Transverse colon (tissue), 4 donors: ENCODE data around the gene FOXL1. TPM values are rescaled to one million over a fixed set of nuclear protein-coding genes. Genes with fewer than 3 reads are reported as not detected.
A peak's percentile ranks its signal among the peaks of the same experiment; 100 is the strongest.

Source experiments
- DNase-seq: peaks from one replicate; pipeline ENCODE4 v3.0.0-alpha.2; 2019
- H3K27ac ChIP-seq, 4 donors: fragments of 200-600 bp; sonication (generic); 2 replicates each; pipeline ENCODE4 v1.5.1; 2016 to 2018; ENCODE audit warnings: inconsistent platforms in 4 of 4
- H3K27me3 ChIP-seq: fragments of 200-600 bp; sonication (generic); 2 replicates; pipeline ENCODE4 v1.5.1; 2017; ENCODE audit warnings: inconsistent platforms
- H3K36me3 ChIP-seq, 4 donors: fragments of 200-600 bp; sonication (generic); 2 replicates each; pipeline ENCODE4 v1.5.1; 2017 to 2019; ENCODE audit warnings: inconsistent platforms in 4 of 4
- H3K4me1 ChIP-seq, 4 donors: fragments of 200-600 bp; sonication (generic); 2 replicates each; pipeline ENCODE4 v1.5.1; 2017 to 2020; ENCODE audit warnings: inconsistent platforms in 4 of 4
- H3K4me3 ChIP-seq, 4 donors: fragments of 200-600 bp; sonication (generic); 1 replicate in 1 of 4; 2 replicates in 3 of 4; pipeline versions ENCODE4 v1.5.1 to v1.6.1; 2017 to 2019; ENCODE audit warnings: inconsistent platforms in 4 of 4
- H3K9me3 ChIP-seq, 2 donors: fragments of 200-600 bp; sonication (generic); 2 replicates each; pipeline ENCODE4 v1.5.1; 2017 to 2019; ENCODE audit warnings: inconsistent platforms in 2 of 2
- CTCF ChIP-seq, 5 experiments: fragments of 200-600 bp in 3 of 5; fragments of 450-650 bp in 2 of 5; sonication (generic) in 3 of 5; IDR thresholded peaks; 1 replicate in 2 of 5; 2 replicates in 3 of 5; pipeline ENCODE4 v1.5.1; 2016 to 2017; ENCODE audit warnings: antibody characterized with exemption in 5 of 5, inconsistent platforms in 3 of 5, mild to moderate bottlenecking in 2 of 5, moderate library complexity in 1 of 5
- EP300 ChIP-seq: sonication (generic); formaldehyde crosslinking; IDR thresholded peaks from one replicate; pipeline ENCODE4 v1.6.1; 2017; ENCODE audit warnings: antibody characterized with exemption, low read depth
- POLR2A ChIP-seq: fragments of 450-650 bp; IDR thresholded peaks from one replicate; pipeline ENCODE4 v1.6.1; 2016; ENCODE audit warnings: antibody characterized with exemption, mild to moderate bottlenecking, moderate library complexity
- POLR2AphosphoS5 ChIP-seq, 3 donors: sonication (generic); formaldehyde crosslinking; IDR thresholded peaks; one replicate each; pipeline ENCODE4 v1.6.1; 2016; ENCODE audit warnings: antibody characterized with exemption in 3 of 3
- WGBS, 2 donors: methylation state at CpG; one replicate each; pipeline ENCODE4 v1.1.5; 2018; ENCODE audit warnings: low coverage in 1 of 2; 5-methylcytosine and 5-hydroxymethylcytosine counted together
- in situ Hi-C, 4 donors: fragments of 200-750 bp; cut with MboI; loops; one replicate each; pipeline versions ENCODE4 v1.15.0 to v1.15.1; 2017; ENCODE audit warnings: low sequenced_read_pairs in 3 of 4, low pct_ligation_motif_present in 1 of 4, low pct_unique_long_range_greater_than_20kb in 1 of 4
- intact Hi-C: fragments of 100-400 bp; cut with DNase I; formaldehyde crosslinking; loops from one replicate; pipeline ENCODE4 v1.15.1; 2023; ENCODE audit warnings: low total_unique reads
- total RNA-seq, 4 donors: library from RNA; depleted of rRNA; stranded (reverse); fragments of >200 nt; gene quantifications; one replicate each; pipeline ENCODE4 v1.1.0, GENCODE V29; 2016

The FOXL1 gene
- total RNA-seq, 4 donors from 2014 or later, result 0.75 to 2.1 (median 1.3) TPM

- no peak for DNase-seq
- intact Hi-C loops, result no loop called here
- H3K4me1 ChIP-seq, result peaks cover 0 to 15% (median 7%) of the 10 kb centered on the region in 4 donors
- TF ChIP-seq POLR2AphosphoS5 (IDR thresholded peaks at IDR 0.05) (no peak), CTCF (IDR thresholded peaks at IDR 0.05) (no peak), EP300 (no peak), POLR2A (no peak)
- no peaks in the 10 kb centered on the region for H3K36me3 ChIP-seq
- peaks cover 87% of the 10 kb centered on the region for H3K27me3 ChIP-seq
- peak overlapping the region in 3 of 4 donors; percentile 14 to 37 (median 24) for H3K4me3 ChIP-seq
- peak overlapping the region; percentile 46 to 73 (median 66) for H3K27ac ChIP-seq
- H3K9me3 ChIP-seq, result no peaks in the 10 kb centered on the region
- in situ Hi-C loops, result no loop called here
- WGBS, 2 donors, result 20 to 24% methylated on average over 26 to 58 of the region's 69 CpGs
These were observed 390 bp downstream of the FOXL1 start for GRCh38 chr16:86578611-86579267.

DNA sequence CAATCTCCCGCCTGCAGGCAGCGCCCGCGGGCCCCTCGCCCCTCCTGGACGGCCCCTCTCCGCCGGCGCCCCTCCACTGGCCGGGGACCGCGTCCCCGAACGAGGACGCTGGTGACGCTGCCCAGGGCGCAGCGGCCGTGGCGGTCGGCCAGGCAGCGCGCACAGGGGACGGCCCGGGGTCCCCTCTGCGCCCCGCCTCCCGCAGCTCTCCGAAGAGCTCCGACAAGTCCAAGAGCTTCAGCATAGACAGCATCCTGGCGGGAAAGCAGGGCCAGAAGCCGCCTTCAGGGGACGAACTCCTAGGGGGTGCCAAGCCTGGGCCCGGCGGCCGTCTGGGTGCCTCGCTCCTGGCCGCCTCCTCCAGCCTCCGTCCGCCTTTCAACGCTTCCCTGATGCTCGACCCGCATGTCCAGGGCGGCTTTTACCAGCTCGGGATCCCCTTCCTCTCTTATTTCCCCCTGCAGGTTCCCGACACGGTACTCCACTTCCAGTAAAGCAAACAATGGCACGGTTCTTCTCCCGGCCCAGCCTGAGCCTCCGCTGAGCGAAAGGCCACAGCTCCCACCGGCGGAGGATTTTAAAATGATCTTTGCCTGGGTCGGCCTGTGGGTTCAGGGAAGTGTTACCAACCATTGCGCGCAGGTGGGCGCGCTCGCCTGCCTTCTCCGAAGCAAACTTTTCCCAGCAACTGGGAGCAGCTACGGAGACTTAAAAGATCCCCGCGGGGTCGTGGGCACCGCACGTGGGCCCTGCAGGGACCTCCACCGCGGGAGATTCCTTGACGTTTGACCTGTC lies 1.1 kb downstream of the FOXL1 start:
- H3K27ac ChIP-seq, result peak overlapping the region; percentile 46 to 73 (median 66)
- TF ChIP-seq POLR2AphosphoS5 (IDR thresholded peaks at IDR 0.05) (no peak), EP300 (no peak), CTCF (IDR thresholded peaks at IDR 0.05) (no peak), POLR2A (no peak)
- peak overlapping the region in 3 of 4 donors; percentile 14 to 37 (median 24) for H3K4me3 ChIP-seq
- H3K36me3 ChIP-seq, result no peaks in the 10 kb centered on the region
- WGBS, 2 donors, result 0 to 29% methylated on average over 3 to 26 of the region's 69 CpGs
- no peaks in the 10 kb centered on the region for H3K9me3 ChIP-seq
- peaks cover 81% of the 10 kb centered on the region for H3K27me3 ChIP-seq
- no peak for DNase-seq
- in situ Hi-C loops (no loop called here), intact Hi-C loops (no loop called here)
- peaks cover 0 to 15% (median 7%) of the 10 kb centered on the region in 4 donors for H3K4me1 ChIP-seq

GRCh38 chr16:86580063-86580790 lies 1.9 kb downstream of the FOXL1 start:
- H3K4me1 ChIP-seq, result peaks cover 0 to 15% (median 7%) of the 10 kb centered on the region in 4 donors
- H3K27me3 ChIP-seq, result peaks cover 74% of the 10 kb centered on the region
- TF ChIP-seq EP300 (no peak), CTCF (IDR thresholded peaks at IDR 0.05) (no peak), POLR2A (no peak), POLR2AphosphoS5 (IDR thresholded peaks at IDR 0.05) (no peak)
- DNase-seq, result no peak
- WGBS, 2 donors, result 50 to 56% methylated on average over 5 to 19 of the region's 19 CpGs
- intact Hi-C loops, result no loop called here
- in situ Hi-C loops, result no loop called here
- no peaks in the 10 kb centered on the region for H3K9me3 ChIP-seq
- peak overlapping the region in 3 of 4 donors; percentile 9 to 37 (median 24) for H3K4me3 ChIP-seq
- H3K27ac ChIP-seq, result peak overlapping the region in 3 of 4 donors; percentile 63 to 73 (median 68)
- no peaks in the 10 kb centered on the region for H3K36me3 ChIP-seq

DNA sequence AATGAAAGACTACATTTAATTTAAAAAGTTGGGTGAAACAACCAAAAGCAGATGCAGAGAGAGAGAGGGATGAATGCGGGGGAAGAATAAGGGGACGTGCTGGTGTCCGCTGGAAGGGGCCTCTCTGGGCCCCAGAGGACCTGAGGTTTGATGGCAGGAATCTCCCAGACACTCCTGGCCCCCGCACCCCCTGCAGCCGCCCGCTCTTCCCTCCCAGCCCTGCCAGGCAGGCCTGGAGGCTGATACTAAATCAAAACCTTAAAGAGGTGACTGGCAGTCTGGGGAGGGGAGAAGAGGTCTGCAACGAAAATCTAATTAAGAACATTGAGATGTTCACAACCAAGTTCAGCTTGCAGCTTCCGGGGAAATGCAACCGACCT lies 2.4 kb downstream of the FOXL1 start:
- Histone ChIP-seq H3K36me3 (no peaks in the 10 kb centered on the region), H3K4me1 (peaks cover 0 to 9% (median 6%) of the 10 kb centered on the region in 4 donors), H3K9me3 (no peaks in the 10 kb centered on the region), H3K4me3 (no peak overlapping the region), H3K27me3 (peaks cover 68% of the 10 kb centered on the region), H3K27ac (peak overlapping the region in 1 of 4 donors; percentile 8)
- intact Hi-C loops (no loop called here), in situ Hi-C loops (no loop called here)
- no peak for TF ChIP-seq CTCF (IDR thresholded peaks at IDR 0.05)
- TF ChIP-seq POLR2AphosphoS5 (IDR thresholded peaks at IDR 0.05), result no peak
- no peak for TF ChIP-seq POLR2A
- no peak for TF ChIP-seq EP300
- no peak for DNase-seq
- WGBS, 2 donors, result 72 to 75% methylated on average over 8 to 9 of the region's 9 CpGs
